ENCODE results near the gene EDIL3.

GRCh38 chr5:84332106-84332505 is 52.6 kb downstream of the EDIL3 start:
- TF ChIP-seq CTCF (IDR thresholded peaks at IDR 0.05) (no peak), POLR2AphosphoS5 (IDR thresholded peaks at IDR 0.05) (no peak), EP300 (IDR thresholded peaks at IDR 0.05) (no peak), POLR2A (IDR thresholded peaks at IDR 0.05) (no peak)

Data from gastroesophageal sphincter (tissue), 3 donors.